Heart left ventricle (tissue), 16 donors: ENCODE data around the gene CXCL11. TPM values are rescaled to one million over a fixed set of nuclear protein-coding genes. Genes with fewer than 3 reads are reported as not detected.

Experiments used
- ATAC-seq, 4 donors: fragments of 200-7000 bp; cut with Tn5 transposase; one replicate each; pipeline ENCODE4 v1.9.1; 2020 to 2022; ENCODE audit warnings: moderate library complexity in 4 of 4, mild to moderate bottlenecking in 3 of 4, moderate number of reproducible peaks in 1 of 4
- DNase-seq, 5 donors: peaks; one replicate each; pipeline ENCODE4 v3.0.0-alpha.2; 2020
- H3K27ac ChIP-seq, 12 donors: fragments of 200-600 bp; sonication (generic) in 4 of 12; one replicate each; pipeline versions ENCODE4 v1.5.0 to v1.8.0; 2016 to 2022; ENCODE audit warnings: mild to moderate bottlenecking in 2 of 12
- H3K27me3 ChIP-seq, 9 donors: fragments of 200-600 bp; sonication (generic) in 2 of 9; one replicate each; pipeline versions ENCODE4 v1.5.1 to v1.8.0; 2016 to 2022; ENCODE audit warnings: mild to moderate bottlenecking in 3 of 9
- H3K36me3 ChIP-seq, 9 donors: fragments of 200-600 bp; sonication (generic) in 2 of 9; one replicate each; pipeline versions ENCODE4 v1.5.0 to v1.8.0; 2018 to 2022; ENCODE audit warnings: mild to moderate bottlenecking in 2 of 9
- H3K4me1 ChIP-seq, 12 donors: fragments of 200-600 bp; sonication (generic) in 4 of 12; one replicate each; pipeline versions ENCODE4 v1.5.0 to v1.8.0; 2016 to 2022; ENCODE audit warnings: mild to moderate bottlenecking in 3 of 12
- H3K4me3 ChIP-seq, 12 donors: fragments of 200-600 bp; sonication (generic) in 4 of 12; one replicate each; pipeline versions ENCODE4 v1.5.0 to v1.8.0; 2017 to 2022; ENCODE audit warnings: mild to moderate bottlenecking in 9 of 12, moderate library complexity in 4 of 12
- H3K9me3 ChIP-seq, 12 donors: fragments of 200-600 bp; sonication (generic) in 4 of 12; one replicate each; pipeline versions ENCODE4 v1.5.0 to v1.8.0; 2016 to 2022; ENCODE audit warnings: mild to moderate bottlenecking in 1 of 12
- CTCF ChIP-seq, 12 donors: fragments of 200-600 bp; sonication (generic) in 4 of 12; IDR thresholded peaks; one replicate each; pipeline versions ENCODE4 v1.5.0 to v1.8.0; 2018 to 2022; ENCODE audit warnings: antibody characterized with exemption in 12 of 12, mild to moderate bottlenecking in 5 of 12
- POLR2A ChIP-seq, 2 donors: fragments of 450-650 bp; IDR thresholded peaks; one replicate each; pipeline ENCODE4 v1.6.1; 2017; ENCODE audit warnings: antibody characterized with exemption in 2 of 2, mild to moderate bottlenecking in 2 of 2, moderate library complexity in 2 of 2
- WGBS, 4 donors: extraction: QIAGEN DNeasy Blood & Tissue Kit in 2 of 4; methylation state at CpG; one replicate each; pipeline versions ENCODE4 v1.1.5 to v1.1.7; 2013 to 2018; 5-methylcytosine and 5-hydroxymethylcytosine counted together
- intact Hi-C, 10 donors: fragments of 100-400 bp; cut with DNase I; formaldehyde crosslinking; loops; one replicate each; pipeline versions ENCODE4 v1.11.1 to v1.14.2; 2022
- polyA plus RNA-seq, 2 donors: library from polyadenylated mRNA; stranded (reverse); fragments of 200-250 nt; gene quantifications; one replicate each; pipeline ENCODE4 v1.2.3, GENCODE V29; 2013
- total RNA-seq, 9 donors: library from RNA; depleted of rRNA in 2 of 9; stranded (reverse); fragments of >200 nt in 2 of 9; fragmentation: NEBNext Ultra II Directional in 3 of 9; extraction: Animal tissue kit (Norgen Biotek cat#: 25700) in 3 of 9; gene quantifications; one replicate each; pipeline versions ENCODE4 v1.1.0 to v1.2.4, GENCODE V29; 2016 to 2023
- donor health status: ischemic (EF 13 %, LVEDD 7.1; RV severe dilation, severe dysfunction).
- donor health status: healthy with polysubstance abuse.
- donor health status: DM: no; HTN: yes; CAD: no.
- donor health status: DM: no; HTN: no; CAD: no.
- donor health status: ischemic (EF 25% LVEDD 6.9; RV normal size, moderate dysfunction).
- donor health status: ischemic (EF 25% LVEDD 5.7; RV mildly dilated, moderate dysfunction).
- donor health status: healthy.
- donor health status: DM: yes; HTN: yes; CAD: no.
- donor health status: ischemic (EF 35%, LVEDD 5.7; RV mildly dilated, moderate dysfunction).
- donor health status: nonischemic (EF 11% LVEDD 7.7; RV severe dilation, severe dysfunction).
- donor health status: DM: yes; HTN: yes; CAD: no.
- donor health status: PGD.
- donor health status: ischemic (EF 29% LVEDD 5.4; RV normal size, mild dysfunction).
- donor health status: nonischemic (EF 23%, LVEDD 6.1; RV moderate dilation, normal function).

The CXCL11 gene
- total and polyA plus RNA-seq, 11 donors, result 0.06 to 70.7 (median 1.8) TPM; not detected in 7

- TF ChIP-seq POLR2A (IDR thresholded peaks at IDR 0.05) (no peak), CTCF (IDR thresholded peaks at IDR 0.05) (no peak)
- peaks cover 0 to 14% (median 0%) of the 10 kb centered on the region in 12 donors for H3K4me1 ChIP-seq
- ATAC-seq (no peak), DNase-seq (no peak)
- H3K27ac ChIP-seq, result no peak overlapping the region
- intact Hi-C loops, result loop anchor here in 3 of 10 donors (2.0 to 10.0 kb wide), 4 partner anchors 42 to 145 kb away; no protein-coding TSS in a partner anchor
- H3K27me3 ChIP-seq, result peaks cover 0 to 11% (median 0%) of the 10 kb centered on the region in 9 donors
- H3K36me3 ChIP-seq, result no peaks in the 10 kb centered on the region
- H3K4me3 ChIP-seq, result no peak overlapping the region
- WGBS, 4 donors, result 49 to 91% (median 86%) methylated on average over 1 of the region's 1 CpG
- H3K9me3 ChIP-seq, result no peaks in the 10 kb centered on the region
These were observed 23.9 kb upstream of the CXCL11 start for GRCh38 chr4:76059750-76060149.

GRCh38 chr4:76058888-76059426, 23.1 kb upstream of the CXCL11 start:
- DNase-seq (no peak), ATAC-seq (no peak)
- WGBS, 4 donors, result 56 to 75% (median 67%) methylated on average over 3 of the region's 3 CpGs
- no peaks in the 10 kb centered on the region for H3K9me3 ChIP-seq
- H3K27me3 ChIP-seq, result peaks cover 0 to 12% (median 0%) of the 10 kb centered on the region in 9 donors
- H3K27ac ChIP-seq, result no peak overlapping the region
- intact Hi-C loops, result loop anchor here in 1 of 10 donors (5.0 kb wide), 1 partner anchor 42 kb away; no protein-coding TSS in a partner anchor
- no peak overlapping the region for H3K4me3 ChIP-seq
- TF ChIP-seq POLR2A (IDR thresholded peaks at IDR 0.05) (no peak), CTCF (IDR thresholded peaks at IDR 0.05) (no peak)
- no peaks in the 10 kb centered on the region for H3K36me3 ChIP-seq
- peaks cover 0 to 14% (median 0%) of the 10 kb centered on the region in 12 donors for H3K4me1 ChIP-seq

GRCh38 chr4:76058302-76058701, 22.4 kb upstream of the CXCL11 start:
- H3K27ac ChIP-seq, result no peak overlapping the region
- no peak overlapping the region for H3K4me3 ChIP-seq
- TF ChIP-seq CTCF (IDR thresholded peaks at IDR 0.05), result no peak
- no peak for TF ChIP-seq POLR2A (IDR thresholded peaks at IDR 0.05)
- H3K4me1 ChIP-seq, result peaks cover 0 to 14% (median 0%) of the 10 kb centered on the region in 12 donors
- ATAC-seq (no peak), DNase-seq (no peak)
- H3K9me3 ChIP-seq, result no peaks in the 10 kb centered on the region
- H3K27me3 ChIP-seq, result peaks cover 0 to 15% (median 0%) of the 10 kb centered on the region in 9 donors
- H3K36me3 ChIP-seq, result no peaks in the 10 kb centered on the region
- intact Hi-C loops, result loop anchor here in 1 of 10 donors (5.0 kb wide), 1 partner anchor 41 kb away; no protein-coding TSS in a partner anchor

- H3K9me3 ChIP-seq, result no peaks in the 10 kb centered on the region
- no peak for DNase-seq
- H3K4me3 ChIP-seq, result no peak overlapping the region
- H3K27ac ChIP-seq, result no peak overlapping the region
- intact Hi-C loops, result loop anchor here in 1 of 10 donors (5.0 kb wide), 1 partner anchor 38 kb away; no protein-coding TSS in a partner anchor
- 60 to 80% (median 75%) methylated on average over 2 of the region's 2 CpGs for WGBS, 4 donors
- peaks cover 0 to 11% (median 0%) of the 10 kb centered on the region in 12 donors for H3K4me1 ChIP-seq
- ATAC-seq, result no peak
- no peaks in the 10 kb centered on the region for H3K36me3 ChIP-seq
- TF ChIP-seq CTCF (IDR thresholded peaks at IDR 0.05), result no peak
- no peak for TF ChIP-seq POLR2A (IDR thresholded peaks at IDR 0.05)
- peaks cover 0 to 15% (median 0%) of the 10 kb centered on the region in 9 donors for H3K27me3 ChIP-seq
These were observed 19.6 kb upstream of the CXCL11 start for GRCh38 chr4:76055421-76055820.
